C4-2B (cell line): ENCODE data around the gene BTN1A1.

ENCODE experiments used
- ZFX ChIP-seq: fragments of 450-650 bp; IDR thresholded peaks from 2 replicates; pipeline ENCODE4 v1.6.1; 2017
- TF ChIP-seq, protein P1 (sequence below): fragments of 450-650 bp; conservative IDR thresholded peaks from 2 replicates; pipeline ENCODE4 v1.5.1; 2017; ENCODE audit warnings: mild to moderate bottlenecking

- TF ChIP-seq, protein P1, sequence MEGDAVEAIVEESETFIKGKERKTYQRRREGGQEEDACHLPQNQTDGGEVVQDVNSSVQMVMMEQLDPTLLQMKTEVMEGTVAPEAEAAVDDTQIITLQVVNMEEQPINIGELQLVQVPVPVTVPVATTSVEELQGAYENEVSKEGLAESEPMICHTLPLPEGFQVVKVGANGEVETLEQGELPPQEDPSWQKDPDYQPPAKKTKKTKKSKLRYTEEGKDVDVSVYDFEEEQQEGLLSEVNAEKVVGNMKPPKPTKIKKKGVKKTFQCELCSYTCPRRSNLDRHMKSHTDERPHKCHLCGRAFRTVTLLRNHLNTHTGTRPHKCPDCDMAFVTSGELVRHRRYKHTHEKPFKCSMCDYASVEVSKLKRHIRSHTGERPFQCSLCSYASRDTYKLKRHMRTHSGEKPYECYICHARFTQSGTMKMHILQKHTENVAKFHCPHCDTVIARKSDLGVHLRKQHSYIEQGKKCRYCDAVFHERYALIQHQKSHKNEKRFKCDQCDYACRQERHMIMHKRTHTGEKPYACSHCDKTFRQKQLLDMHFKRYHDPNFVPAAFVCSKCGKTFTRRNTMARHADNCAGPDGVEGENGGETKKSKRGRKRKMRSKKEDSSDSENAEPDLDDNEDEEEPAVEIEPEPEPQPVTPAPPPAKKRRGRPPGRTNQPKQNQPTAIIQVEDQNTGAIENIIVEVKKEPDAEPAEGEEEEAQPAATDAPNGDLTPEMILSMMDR, result no peak
- TF ChIP-seq ZFX, result no peak
Observed at GRCh38 chr6:26454631-26455030, 45.5 kb upstream of the BTN1A1 start.
